Panc1 (cell line): Measurements from ENCODE around the gene ZHX3. TPM values are rescaled to one million over a fixed set of nuclear protein-coding genes. Genes with fewer than 3 reads are reported as not detected.

Source experiments
- ATAC-seq: fragments of 200-7000 bp; cut with Tn5 transposase; 2 replicates; pipeline ENCODE4 v1.9.1; 2020; ENCODE audit warnings: mild to moderate bottlenecking, moderate library complexity
- BruUV-seq: library from RNA; stranded (reverse); fragments of 400-500 nt; replicated peaks from 2 replicates; lab custom pipeline; 2021; lab: Mats Ljungman, UMichigan
- CTCF ChIA-PET: fragments of 300-600 bp; sonication (Branson Sonifier 250); formaldehyde crosslinking; loops from one replicate; lab custom pipeline; 2022; ENCODE audit warnings: antibody characterized with exemption; lab: Charles Lee
- POLR2A ChIA-PET: fragments of 300-600 bp; sonication (Branson Sonifier 250); formaldehyde crosslinking; loops from one replicate; lab custom pipeline; 2022; ENCODE audit warnings: antibody characterized with exemption; lab: Charles Lee
- DNase-seq: peaks from one replicate; pipeline ENCODE4 v3.0.0-alpha.2; 2010; ENCODE audit warnings: low read depth, low spot score
- H3K27ac ChIP-seq: 2 replicates; pipeline ENCODE4 v1.5.1; 2011; ENCODE audit warnings: mild to moderate bottlenecking, low read length, inconsistent platforms
- H3K27me3 ChIP-seq: fragments of 200-500 bp; sonication (Bioruptor generic); 2 replicates; pipeline ENCODE4 v1.6.0; 2014; ENCODE audit warnings: low read length, inconsistent platforms; ENCODE audit not compliant: control insufficient read depth, insufficient read depth
- H3K36me3 ChIP-seq: fragments of 200-500 bp; sonication (Bioruptor generic); 2 replicates; pipeline ENCODE4 v1.5.1; 2014; ENCODE audit warnings: inconsistent platforms, mild to moderate bottlenecking, low read length, moderate library complexity; ENCODE audit not compliant: control insufficient read depth, insufficient read depth
- H3K4me1 ChIP-seq: 2 replicates; pipeline ENCODE4 v1.5.1; 2011; ENCODE audit warnings: inconsistent platforms, mild to moderate bottlenecking, low read length, moderate library complexity; ENCODE audit not compliant: control insufficient read depth, insufficient read depth
- H3K4me3 ChIP-seq, 2 experiments: 2 replicates each; pipeline ENCODE4 v1.5.1; 2011 to 2012; ENCODE audit warnings: low read depth in 2 of 2, low read length in 2 of 2, mild to moderate bottlenecking in 2 of 2, inconsistent platforms in 1 of 2, moderate library complexity in 1 of 2
- H3K9me3 ChIP-seq: fragments of 200-500 bp; sonication (Bioruptor generic); 2 replicates; pipeline ENCODE4 v1.5.1; 2014; ENCODE audit warnings: low read depth, mild to moderate bottlenecking, inconsistent platforms, low read length, moderate library complexity; ENCODE audit not compliant: control insufficient read depth, insufficient read depth
- POLR2AphosphoS5 ChIP-seq: IDR thresholded peaks from 2 replicates; pipeline ENCODE4 v1.6.1; 2012; ENCODE audit warnings: mild to moderate bottlenecking, low read depth, low read length, moderate library complexity
- REST ChIP-seq, 2 experiments: IDR thresholded peaks; 2 replicates each; pipeline ENCODE4 v1.6.1; 2011 to 2012; ENCODE audit warnings: low read depth in 2 of 2, control low read depth in 1 of 2, low read length in 1 of 2, mild to moderate bottlenecking in 1 of 2, moderate library complexity in 1 of 2; ENCODE audit not compliant: insufficient read depth in 1 of 2
- SIN3A ChIP-seq: IDR thresholded peaks from 2 replicates; pipeline ENCODE4 v1.6.1; 2012; ENCODE audit warnings: low read depth, mild to moderate bottlenecking, low read length, moderate library complexity, borderline replicate concordance; ENCODE audit not compliant: insufficient read depth
- TCF7L2 ChIP-seq: IDR thresholded peaks from 2 replicates; pipeline ENCODE4 v1.6.1; 2011; ENCODE audit warnings: mild to moderate bottlenecking, low read depth, low read length, inconsistent platforms
- in situ Hi-C: cut with HindIII; loops from 2 replicates; pipeline ENCODE4 v1.10.0; 2016; ENCODE audit warnings: low sequenced_read_pairs, low pct_unique_long_range_greater_than_20kb
- intact Hi-C: fragments of 100-400 bp; cut with micrococcal nuclease; formaldehyde crosslinking; loops from one replicate; pipeline ENCODE4 v1.10.0; 2022; ENCODE audit not compliant: unreplicated experiment
- total RNA-seq: library from RNA; stranded (reverse); gene quantifications from one replicate; pipeline ENCODE4 v1.2.1, GENCODE V29; 2021; ENCODE audit not compliant: unreplicated experiment
- TF ChIP-seq, protein P1 (sequence below): fragments of 450-650 bp; IDR thresholded peaks from 2 replicates; pipeline ENCODE4 v1.5.1; 2017; ENCODE audit warnings: mild to moderate bottlenecking

The ZHX3 gene
- total RNA-seq, 1 experiment from 2014 or later, result 19.8 TPM

GRCh38 chr20:41140226-41141133 is 177.1 kb downstream of the ZHX3 start:
- ChIA-PET POLR2A (no interaction called here), CTCF (no interaction called here)
- Histone ChIP-seq H3K4me1 (peaks cover 10% of the 10 kb centered on the region), H3K9me3 (no peaks in the 10 kb centered on the region), H3K36me3 (no peaks in the 10 kb centered on the region), H3K27me3 (no peaks in the 10 kb centered on the region), H3K4me3 (no peak overlapping the region), H3K27ac (no peak overlapping the region)
- TF ChIP-seq POLR2AphosphoS5, result no peak
- DNase-seq (no peak), ATAC-seq (no peak)
- intact Hi-C loops, result no loop called here
- in situ Hi-C loops, result no loop called here
- BruUV-seq, result no TSS peak

GRCh38 chr20:41139227-41140093 is 178.1 kb downstream of the ZHX3 start:
- TF ChIP-seq, protein P1, sequence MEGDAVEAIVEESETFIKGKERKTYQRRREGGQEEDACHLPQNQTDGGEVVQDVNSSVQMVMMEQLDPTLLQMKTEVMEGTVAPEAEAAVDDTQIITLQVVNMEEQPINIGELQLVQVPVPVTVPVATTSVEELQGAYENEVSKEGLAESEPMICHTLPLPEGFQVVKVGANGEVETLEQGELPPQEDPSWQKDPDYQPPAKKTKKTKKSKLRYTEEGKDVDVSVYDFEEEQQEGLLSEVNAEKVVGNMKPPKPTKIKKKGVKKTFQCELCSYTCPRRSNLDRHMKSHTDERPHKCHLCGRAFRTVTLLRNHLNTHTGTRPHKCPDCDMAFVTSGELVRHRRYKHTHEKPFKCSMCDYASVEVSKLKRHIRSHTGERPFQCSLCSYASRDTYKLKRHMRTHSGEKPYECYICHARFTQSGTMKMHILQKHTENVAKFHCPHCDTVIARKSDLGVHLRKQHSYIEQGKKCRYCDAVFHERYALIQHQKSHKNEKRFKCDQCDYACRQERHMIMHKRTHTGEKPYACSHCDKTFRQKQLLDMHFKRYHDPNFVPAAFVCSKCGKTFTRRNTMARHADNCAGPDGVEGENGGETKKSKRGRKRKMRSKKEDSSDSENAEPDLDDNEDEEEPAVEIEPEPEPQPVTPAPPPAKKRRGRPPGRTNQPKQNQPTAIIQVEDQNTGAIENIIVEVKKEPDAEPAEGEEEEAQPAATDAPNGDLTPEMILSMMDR, result no peak
- no peak for TF ChIP-seq SIN3A
- TF ChIP-seq POLR2AphosphoS5, result no peak
- TF ChIP-seq REST (IDR thresholded peaks at IDR 0.05; ENCODE audit: insufficient read depth in 1 of 2, low read depth in 2 of 2, low read length in 1 of 2), result no peak
- no peak for TF ChIP-seq TCF7L2
- H3K27me3 ChIP-seq, result no peaks in the 10 kb centered on the region
- intact Hi-C loops, result no loop called here
- no peak for DNase-seq
- H3K4me1 ChIP-seq, result peaks cover 10% of the 10 kb centered on the region
- H3K36me3 ChIP-seq, result no peaks in the 10 kb centered on the region
- peak overlapping the region in 1 of 2 experiments; percentile 77; a peak in 2 of 4 replicates for H3K4me3 ChIP-seq
- ATAC-seq, result no peak
- in situ Hi-C loops, result no loop called here
- no peaks in the 10 kb centered on the region for H3K9me3 ChIP-seq
- TSS peak; percentile 60 for BruUV-seq
- CTCF ChIA-PET, result interaction anchor here (0.6 to 1.0 kb wide), 2 partner anchors 66 to 200 kb away, joined by 3 to 4 read pairs; no protein-coding TSS in a partner anchor
- POLR2A ChIA-PET, result no interaction called here
- H3K27ac ChIP-seq, result peak overlapping the region; percentile 70; the same call in 1 of the 2 replicates
